H1 (cell line): ENCODE measurements around the gene MAGI1. TPM values are rescaled to one million over a fixed set of nuclear protein-coding genes. Genes with fewer than 3 reads are reported as not detected.

Experiments used
- CBX8 ChIP-seq: fragments of 300-800, 300-1000 bp; sonication (generic); IDR thresholded peaks from 2 replicates; pipeline ENCODE4 v1.7.1; 2016; ENCODE audit warnings: low read depth, low read length, borderline replicate concordance
- KDM4A ChIP-seq: IDR thresholded peaks from one replicate; pipeline ENCODE4 v1.7.1; 2012; ENCODE audit warnings: low read depth, mild to moderate bottlenecking, moderate library complexity, low read length, inconsistent platforms; ENCODE audit not compliant: severe bottlenecking
- RNF2 ChIP-seq: fragments of 200-900, 300-1000 bp; sonication (generic); IDR thresholded peaks from 2 replicates; pipeline ENCODE4 v1.7.1; 2016; ENCODE audit warnings: borderline replicate concordance, low read depth, mild to moderate bottlenecking, antibody characterized with exemption, low read length; ENCODE audit not compliant: poor library complexity, severe bottlenecking; ENCODE audit errors: missing control alignments
- SIN3A ChIP-seq, 2 experiments: IDR thresholded peaks in 1 of 2; conservative IDR thresholded peaks in 1 of 2; 2 replicates each; pipeline ENCODE4 v1.6.1; 2011 to 2012; ENCODE audit warnings: low read length in 2 of 2, improper control_type of control experiment in 1 of 2, low read depth in 1 of 2, mild to moderate bottlenecking in 1 of 2
- polyA plus RNA-seq, 7 experiments: library from polyadenylated mRNA; depleted of rRNA in 3 of 7; stranded (reverse) in 5 of 7; unstranded in 2 of 7; fragments of >200 nt in 5 of 7; fragments of 200-250 nt in 2 of 7; gene quantifications; 1 replicate in 5 of 7; 2 replicates in 1 of 7; 4 replicates in 1 of 7; pipeline versions ENCODE4 v1.2.1 to v1.2.3, GENCODE V29; 2011 to 2013; ENCODE audit warnings: missing spikeins in 2 of 7, mixed read lengths in 2 of 7
- total RNA-seq: library from RNA; stranded (reverse); fragmentation: NEBNext Ultra II Directional; extraction: Animal tissue kit (Norgen Biotek cat#: 25700); gene quantifications from 2 replicates; pipeline ENCODE4 v1.2.1, GENCODE V29; 2021

The MAGI1 gene
- total and polyA plus RNA-seq, 2 of the 8 experiments (the other 6 are each of a cell fraction or from before 2014, with no cell fraction given): 19.8 to 78.0 TPM

DNA sequence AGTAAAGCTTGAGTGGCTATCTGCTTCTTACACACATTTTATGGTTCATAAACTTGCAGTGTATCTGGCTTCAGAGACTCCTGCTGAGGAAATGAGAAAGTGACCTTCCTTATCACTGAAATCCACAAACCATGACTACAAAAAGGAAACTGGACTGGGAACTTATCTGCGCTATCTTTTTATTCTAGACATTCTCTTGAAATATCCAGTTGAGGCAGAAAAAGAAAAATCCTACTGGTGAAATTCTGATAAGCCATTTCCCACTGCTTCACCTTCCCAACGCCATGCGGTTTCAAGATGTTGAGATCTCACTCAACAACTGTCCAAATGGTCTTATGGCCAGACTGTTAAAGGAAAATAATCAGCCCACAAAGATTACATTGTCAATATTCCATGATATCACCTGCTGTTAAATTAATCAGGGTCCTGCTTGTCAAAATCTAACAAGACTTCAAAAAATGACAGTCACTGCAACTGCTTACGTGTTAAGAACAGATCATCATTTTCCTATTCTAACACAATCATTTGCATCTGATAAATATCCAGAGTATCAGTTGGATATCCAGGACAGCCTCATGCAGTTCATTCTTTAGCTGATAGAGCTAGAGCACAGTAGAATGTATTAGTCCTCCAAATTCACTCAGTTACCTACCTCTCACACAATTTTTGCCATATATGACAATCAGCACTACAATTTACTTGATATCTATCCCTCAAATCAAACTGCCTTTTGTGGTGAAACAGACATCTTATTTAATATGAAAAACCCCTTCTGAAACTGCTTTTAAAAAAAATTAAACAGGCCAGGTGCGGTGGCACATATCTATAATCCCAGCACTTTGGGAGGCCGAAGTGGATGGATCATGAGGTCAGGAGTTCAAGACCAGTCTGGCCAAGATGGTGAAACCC lies 538.1 kb downstream of the MAGI1 start (continued):
- TF ChIP-seq RNF2 (no peak), SIN3A (conservative IDR thresholded peaks at IDR 0.05 in 1 of 2, IDR thresholded peaks at IDR 0.05 in 1 of 2; ENCODE audit: low read depth in 1 of 2, low read length in 2 of 2) (no peak), CBX8 (no peak), KDM4A (no peak)
